ENCODE measurements around the gene RBM48.
A peak's percentile ranks its signal among the peaks of the same experiment; 100 is the strongest.
"Not testable (repeated sequence)": the region's sequence is repeated elsewhere in the genome, so short reads cannot be mapped to it uniquely, and the experiment has no call there.

The RBM48 gene

GRCh38 chr7:92528188-92528957 lies at the start of gene RBM48, which contains the start of gene PEX1:
TSS of gene RBM48 (plus strand) at chr7:92528795. CDS start at chr7:92528814, 19 bp downstream.
TSS of gene PEX1 (minus strand) at chr7:92528520. CDS start at chr7:92528435, 85 bp downstream.
- peak; percentile 99 to 100 for DNase-seq

GRCh38 chr7:92479146-92479545 lies 49.4 kb upstream of the RBM48 start:
- DNase-seq = not testable (repeated sequence)

GRCh38 chr7:92483624-92484023 lies 45.0 kb upstream of the RBM48 start:
- DNase-seq = not testable (repeated sequence)

GRCh38 chr7:92484226-92484625 lies 44.4 kb upstream of the RBM48 start:
- not testable (repeated sequence) for DNase-seq

- no peak for DNase-seq
Observed at GRCh38 chr7:92485267-92485892, 43.2 kb upstream of the RBM48 start.

GRCh38 chr7:92485974-92486373 lies 42.6 kb upstream of the RBM48 start:
- no peak for DNase-seq

GRCh38 chr7:92487804-92488203 lies 40.8 kb upstream of the RBM48 start:
- no peak for DNase-seq

GRCh38 chr7:92489634-92490033 lies 39.0 kb upstream of the RBM48 start:
- DNase-seq = no peak

- DNase-seq = no peak
Observed at GRCh38 chr7:92496876-92497275, 31.7 kb upstream of the RBM48 start.

GRCh38 chr7:92498557-92498956 lies 30.0 kb upstream of the RBM48 start:
- no peak for DNase-seq

GRCh38 chr7:92503767-92504166 lies 24.8 kb upstream of the RBM48 start:
- DNase-seq = no peak

- no peak for DNase-seq
Observed at GRCh38 chr7:92504563-92504962, 24.0 kb upstream of the RBM48 start.

- DNase-seq = no peak
Observed at GRCh38 chr7:92506363-92506762, 22.2 kb upstream of the RBM48 start.

GRCh38 chr7:92508946-92509345 lies 19.6 kb upstream of the RBM48 start:
- no peak for DNase-seq

- DNase-seq = no peak
Observed at GRCh38 chr7:92513167-92513902, 15.3 kb upstream of the RBM48 start.

- no peak for DNase-seq
Observed at GRCh38 chr7:92517631-92518030, 11.0 kb upstream of the RBM48 start.

GRCh38 chr7:92520024-92520423 lies 8.6 kb upstream of the RBM48 start:
- DNase-seq = no peak

GRCh38 chr7:92523110-92523509 lies 5.5 kb upstream of the RBM48 start:
- DNase-seq = no peak

GRCh38 chr7:92527300-92528187 lies 1.1 kb upstream of the RBM48 start:
- DNase-seq = peak; percentile 29 to 39

- DNase-seq = no peak
Observed at GRCh38 chr7:92528958-92529264, 316 bp downstream of the RBM48 start.

GRCh38 chr7:92534572-92534971 lies 6.0 kb downstream of the RBM48 start:
- DNase-seq = peak in 1 of 2 experiments; percentile 2

- not testable (repeated sequence) for DNase-seq
Observed at GRCh38 chr7:92543542-92543941, 14.9 kb downstream of the RBM48 start.

GRCh38 chr7:92545116-92545515 lies 16.5 kb downstream of the RBM48 start:
- DNase-seq = not testable (repeated sequence)

Measured in NCI-H1930 (cell line).